Measurements from ENCODE around the gene PSMB4.
"Not testable (repeated sequence)": the region's sequence is repeated elsewhere in the genome, so short reads cannot be mapped to it uniquely, and the experiment has no call there.

The PSMB4 gene

DNA sequence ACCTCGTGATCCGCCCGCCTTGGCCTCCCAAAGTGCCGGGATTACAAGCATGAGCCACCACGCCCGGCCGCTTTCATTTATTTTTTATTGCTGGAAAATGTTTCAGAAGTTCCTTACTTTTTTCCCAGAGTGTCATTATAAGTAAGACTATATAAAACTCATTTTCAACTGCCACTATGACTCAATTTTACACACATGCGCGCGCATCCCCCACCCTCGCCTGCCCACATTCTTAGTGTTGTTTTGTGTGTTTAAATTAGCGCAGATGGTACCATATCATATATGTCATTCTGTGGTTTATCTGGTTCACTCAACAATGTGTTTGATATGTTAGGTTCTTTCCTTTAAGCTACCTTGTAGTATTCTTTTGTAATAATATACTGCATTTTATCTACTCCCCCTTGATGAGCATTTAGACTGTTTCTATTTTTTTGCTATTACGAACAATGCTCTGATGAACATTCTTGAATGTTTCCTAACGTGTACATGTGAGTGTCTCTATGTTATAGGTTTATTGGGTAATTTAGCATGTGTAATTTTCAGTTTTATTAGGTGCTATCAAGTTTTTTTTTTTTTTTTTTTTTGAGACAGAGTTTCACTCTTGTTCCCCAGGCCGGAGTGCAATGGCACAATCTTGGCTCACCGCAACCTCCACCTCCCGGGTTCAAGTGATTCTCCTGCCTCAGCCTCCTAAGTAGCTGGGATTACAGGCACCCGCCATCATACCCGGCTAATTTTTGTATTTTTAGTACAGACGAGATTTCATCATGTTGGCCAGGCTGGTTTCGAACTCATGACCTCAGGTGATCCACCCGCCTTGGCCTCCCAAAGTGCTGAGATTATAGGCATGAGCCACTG is 8.9 kb upstream of the PSMB4 start:
- DNase-seq (ENCODE audit: low spot score): not testable (repeated sequence)

DNA sequence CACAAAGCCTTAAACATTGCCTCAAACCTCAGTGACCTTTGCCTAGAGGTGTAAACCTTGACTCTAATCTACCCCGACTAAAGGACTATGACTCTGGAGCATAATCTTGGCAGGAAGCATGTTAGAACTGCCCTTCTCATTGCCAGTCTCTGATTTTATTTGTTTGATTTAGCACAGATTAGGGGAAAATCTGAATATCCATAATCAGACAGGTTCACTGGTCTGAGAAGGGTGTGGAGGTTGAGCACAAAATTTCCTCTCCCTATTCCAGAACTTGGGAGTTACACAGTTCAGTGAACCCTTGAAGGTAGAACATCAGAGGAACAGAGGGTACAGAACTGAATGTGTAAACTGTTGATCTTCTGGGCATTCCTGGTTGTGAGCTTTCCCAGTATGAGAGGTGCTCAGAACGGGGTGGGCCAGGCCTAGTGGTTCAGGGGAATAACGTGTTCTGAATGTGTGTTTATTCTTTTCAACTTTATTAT is 8.3 kb upstream of the PSMB4 start:
- no peak for DNase-seq (ENCODE audit: low spot score)

GRCh38 chr1:151393583-151393982 is 5.8 kb upstream of the PSMB4 start:
- DNase-seq (ENCODE audit: low spot score): no peak

GRCh38 chr1:151396265-151396664 is 3.1 kb upstream of the PSMB4 start:
- DNase-seq (ENCODE audit: low spot score): not testable (repeated sequence)

DNA sequence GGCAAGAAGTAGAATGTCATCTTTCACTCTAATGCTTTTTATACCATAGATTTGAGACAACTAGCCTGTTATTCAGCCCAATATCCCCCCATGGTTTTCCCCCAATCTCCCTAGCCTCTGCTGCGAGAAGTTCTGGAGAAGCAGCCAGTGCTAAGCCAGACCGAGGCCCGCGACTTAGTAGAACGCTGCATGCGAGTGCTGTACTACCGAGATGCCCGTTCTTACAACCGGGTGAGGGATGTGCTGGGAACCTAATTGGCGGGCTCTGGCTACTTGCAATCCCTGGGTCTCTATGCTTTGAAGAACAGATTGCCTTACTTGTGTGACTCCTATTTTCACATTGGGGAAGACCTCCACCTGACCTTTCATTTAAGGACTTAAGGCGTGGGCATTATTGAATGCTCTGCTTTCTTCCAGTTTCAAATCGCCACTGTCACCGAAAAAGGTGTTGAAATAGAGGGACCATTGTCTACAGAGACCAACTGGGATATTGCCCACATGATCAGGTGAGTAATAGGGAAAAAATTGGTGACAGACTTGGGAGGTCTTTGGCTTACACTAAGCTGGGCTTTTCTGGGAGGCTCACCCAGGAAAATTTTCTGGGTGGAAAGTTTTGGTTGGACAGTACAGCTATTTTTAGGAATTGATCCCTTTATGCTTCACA is 1.9 kb downstream of the PSMB4 start:
- DNase-seq (ENCODE audit: low spot score): peak; percentile 57

DNA sequence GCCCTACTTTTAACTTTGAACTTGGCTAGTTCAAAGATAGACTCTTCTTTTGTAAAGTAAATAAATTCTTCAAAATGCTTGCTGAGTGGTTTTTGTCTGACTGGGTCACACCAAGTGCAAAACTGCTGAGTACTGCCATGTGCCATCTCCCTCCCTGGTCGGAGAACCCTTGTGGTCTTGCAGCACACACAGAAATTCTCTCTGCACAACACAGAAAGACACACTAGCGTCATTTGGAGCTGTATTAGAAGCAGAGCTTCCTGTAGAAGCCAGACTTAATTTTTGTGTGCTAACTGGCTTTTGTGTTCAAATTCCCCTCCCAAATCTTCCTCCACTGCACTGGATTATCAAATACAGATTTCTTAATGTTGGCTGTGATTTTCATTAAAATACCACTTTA is 2.5 kb downstream of the PSMB4 start:
- no peak for DNase-seq (ENCODE audit: low spot score)

DNA sequence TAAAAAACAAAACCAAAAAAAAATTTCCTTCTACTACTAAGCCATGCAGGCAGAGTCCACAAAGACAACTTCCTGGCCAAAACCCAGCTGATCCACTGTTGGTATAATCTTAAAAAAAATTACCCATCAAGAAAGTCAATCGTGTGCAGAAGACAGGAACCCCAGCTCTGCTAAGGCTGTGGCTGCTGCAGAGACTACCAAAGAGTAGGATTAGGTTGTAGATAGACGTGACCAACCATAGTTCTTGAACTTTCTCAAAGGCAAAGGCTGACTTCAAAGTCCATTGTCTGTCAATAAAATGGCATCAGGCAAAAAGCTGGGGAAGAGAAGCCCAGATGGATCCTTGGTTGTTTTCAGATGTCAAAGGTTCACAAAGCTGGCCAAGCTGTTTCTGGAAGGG is 3.4 kb downstream of the PSMB4 start:
- DNase-seq (ENCODE audit: low spot score): no peak

DNA sequence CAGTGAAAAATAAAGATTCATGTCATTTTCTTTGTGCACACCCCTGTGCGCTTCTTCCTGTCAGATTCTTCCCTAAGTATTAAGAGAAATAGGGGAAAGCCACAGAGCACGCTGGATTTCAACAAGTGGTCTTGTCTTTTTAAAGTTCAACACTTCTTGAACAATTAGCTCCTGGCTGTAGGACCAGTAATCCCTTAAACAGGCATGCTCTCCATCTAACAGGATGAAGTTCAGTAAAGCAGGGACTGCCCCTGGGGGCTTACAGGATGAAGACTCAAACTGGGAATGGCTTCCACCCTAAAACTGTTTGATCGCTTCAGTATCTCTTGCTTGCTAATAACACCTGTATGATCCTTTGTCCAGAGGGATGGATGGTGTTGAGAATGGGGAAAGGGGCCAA is 4.2 kb downstream of the PSMB4 start:
- no peak for DNase-seq (ENCODE audit: low spot score)

DNA sequence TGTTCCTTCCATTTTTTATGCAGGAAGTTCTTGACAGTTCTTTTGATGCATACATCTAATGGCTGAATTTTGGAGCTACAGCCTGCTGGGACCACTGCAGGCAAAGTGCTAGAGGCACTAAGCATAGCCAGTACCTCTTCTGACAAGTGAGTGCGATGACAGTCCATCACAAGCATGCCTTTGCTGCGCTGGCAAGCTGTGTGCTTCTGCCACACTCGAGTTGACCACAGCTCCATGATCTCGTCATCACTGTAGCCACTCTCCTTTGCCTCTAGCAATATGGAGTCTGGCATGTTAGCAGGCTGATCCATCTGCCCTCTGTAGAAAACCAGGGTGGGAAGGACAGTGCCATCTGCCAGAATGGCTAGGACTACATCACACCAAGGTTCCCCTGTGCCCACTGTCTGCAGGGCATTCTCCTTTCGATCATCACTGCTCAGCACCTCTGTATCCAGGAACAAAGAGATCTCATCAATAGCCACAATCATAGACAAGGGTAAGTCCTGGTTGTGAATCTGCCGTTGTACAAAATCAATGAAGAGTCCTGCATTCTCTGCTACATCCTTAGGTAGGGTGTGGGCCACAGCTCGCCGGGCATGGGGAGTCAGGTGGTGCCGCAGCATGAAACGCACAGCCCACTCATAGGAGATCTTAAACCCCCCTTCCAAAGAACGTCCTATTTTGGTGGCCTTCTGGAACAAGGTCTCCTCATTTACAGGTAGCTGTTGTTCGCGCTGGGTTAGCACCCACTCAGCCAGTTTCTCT is 6.0 kb downstream of the PSMB4 start:
- DNase-seq (ENCODE audit: low spot score): no peak

DNA sequence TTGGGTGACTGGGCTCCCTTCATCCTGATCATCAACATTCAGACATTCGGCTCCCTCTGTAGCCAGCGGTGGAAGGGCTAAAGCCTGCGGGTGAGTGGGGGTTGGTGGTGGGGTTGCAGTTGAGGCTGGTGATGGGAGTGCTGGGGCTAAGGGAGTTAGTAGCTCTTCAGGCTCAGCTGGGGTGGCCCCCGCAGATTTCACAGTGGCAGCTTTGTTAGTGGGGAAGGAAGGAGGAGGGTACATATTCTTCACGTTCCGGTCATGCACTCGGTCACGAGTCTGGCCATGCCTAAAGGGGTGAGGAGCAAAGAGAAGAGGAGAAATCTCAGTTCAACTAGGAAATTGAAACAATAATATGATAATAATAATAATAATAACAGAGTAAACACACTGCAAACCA is 6.8 kb downstream of the PSMB4 start:
- no peak for DNase-seq (ENCODE audit: low spot score)

- DNase-seq (ENCODE audit: low spot score): no peak
Observed at GRCh38 chr1:151407304-151407703, 7.9 kb downstream of the PSMB4 start.

GRCh38 chr1:151408891-151409290 is 9.5 kb downstream of the PSMB4 start:
- DNase-seq (ENCODE audit: low spot score): no peak

DNA sequence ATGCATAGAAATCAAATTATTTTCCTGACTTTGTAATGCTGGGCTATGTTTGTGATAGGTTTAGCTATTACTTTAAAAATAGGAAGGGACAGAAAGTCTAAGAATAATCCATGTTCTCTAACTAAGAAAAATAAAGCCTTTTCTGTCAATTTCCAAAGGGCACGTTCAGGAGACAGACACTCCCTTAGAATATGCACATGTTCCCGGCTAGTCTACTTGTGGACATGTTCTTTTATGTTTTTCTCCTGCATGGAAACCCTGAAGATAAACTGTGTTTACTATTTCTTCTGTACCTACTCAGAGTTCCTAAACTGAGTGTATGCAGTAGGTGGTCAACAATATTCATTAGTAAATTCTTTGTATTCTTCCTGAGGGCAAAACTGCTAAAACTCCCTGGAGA is 12.5 kb downstream of the PSMB4 start:
- no peak for DNase-seq (ENCODE audit: low spot score)

- DNase-seq (ENCODE audit: low spot score): no peak
Observed at GRCh38 chr1:151416231-151416630, 16.9 kb downstream of the PSMB4 start.

GRCh38 chr1:151418081-151418480 is 18.7 kb downstream of the PSMB4 start:
- DNase-seq (ENCODE audit: low spot score): no peak

GRCh38 chr1:151419819-151420218 is 20.4 kb downstream of the PSMB4 start:
- DNase-seq (ENCODE audit: low spot score): no peak

DNA sequence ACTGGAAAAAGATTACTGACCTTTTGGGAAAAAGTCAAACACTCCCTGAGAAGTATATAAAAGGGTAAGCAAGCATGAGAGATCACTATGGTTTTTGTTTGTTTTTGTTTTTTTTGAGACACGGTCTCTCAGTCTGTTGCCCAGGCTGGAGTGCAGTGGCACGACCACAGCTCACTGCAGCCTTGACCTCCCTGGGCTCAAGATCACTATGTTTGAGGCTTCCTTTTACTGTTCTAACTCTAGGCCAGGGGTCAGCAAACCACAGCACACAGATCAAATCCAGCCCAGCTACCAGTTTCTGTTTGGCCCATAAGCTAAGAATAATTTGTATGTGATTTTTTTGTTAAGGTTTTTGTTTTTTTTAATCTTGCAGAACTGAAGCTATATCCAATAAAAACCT is 25.7 kb downstream of the PSMB4 start:
- no peak for DNase-seq (ENCODE audit: low spot score)

DNA sequence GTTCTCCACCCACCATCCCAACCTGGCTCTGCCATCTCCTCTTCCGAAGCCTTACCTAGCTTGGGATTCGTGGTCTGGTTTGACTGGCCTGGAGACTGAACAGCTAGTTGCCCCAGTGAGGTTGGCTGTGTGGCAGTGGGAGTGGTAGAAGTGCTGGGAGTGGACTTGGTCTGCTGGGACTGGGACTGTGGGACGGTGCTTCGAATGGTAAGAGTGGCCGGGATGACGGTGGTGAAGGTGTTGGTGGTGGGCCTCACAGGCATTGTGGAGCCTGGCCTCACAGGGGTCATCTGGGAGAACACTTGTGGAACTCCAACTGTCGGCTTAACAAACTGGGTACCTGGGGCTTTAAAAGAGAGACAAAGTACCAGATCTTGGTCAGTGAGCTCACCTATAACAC is 28.7 kb downstream of the PSMB4 start:
- no peak for DNase-seq (ENCODE audit: low spot score)

GRCh38 chr1:151433827-151434226 is 34.5 kb downstream of the PSMB4 start:
- not testable (repeated sequence) for DNase-seq (ENCODE audit: low spot score)

- DNase-seq (ENCODE audit: low spot score): no peak
Observed at GRCh38 chr1:151435174-151435573, 35.8 kb downstream of the PSMB4 start.

- no peak for DNase-seq (ENCODE audit: low spot score)
Observed at GRCh38 chr1:151436985-151437384, 37.6 kb downstream of the PSMB4 start.

DNA sequence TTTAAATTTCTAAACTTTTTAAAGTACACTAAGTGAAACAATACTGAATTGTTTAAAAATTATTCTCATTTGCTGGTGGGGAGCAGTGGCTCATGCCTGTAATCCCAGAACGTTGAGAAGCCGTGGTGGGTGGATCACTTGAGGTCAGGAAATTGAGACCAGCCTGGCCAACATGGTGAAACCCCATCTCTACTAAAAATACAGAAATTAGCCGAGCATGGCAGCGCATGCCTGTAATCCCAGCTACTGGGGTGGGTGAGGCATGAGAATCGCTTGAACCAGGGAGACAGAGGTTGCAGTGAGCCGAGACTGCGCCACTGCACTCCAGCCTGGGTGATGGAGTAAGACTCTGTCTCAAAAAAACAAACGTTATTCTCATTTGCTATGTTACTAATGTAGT is 38.0 kb downstream of the PSMB4 start:
- not testable (repeated sequence) for DNase-seq (ENCODE audit: low spot score)

Data from SW480 (cell line).